ENCODE results near the gene FAIM2. TPM values are rescaled to one million over a fixed set of nuclear protein-coding genes. Genes with fewer than 3 reads are reported as not detected.

The FAIM2 gene
- total and polyA plus RNA-seq, 10 of the 15 experiments (the other 5 are each of a cell fraction or from before 2014, with no cell fraction given), result not detected

- no peak for ATAC-seq
- RAD21 ChIA-PET (ENCODE audit: unreplicated experiment), result no interaction called here
- POLR2A ChIA-PET, result no interaction called here
- H3K79me2 ChIP-seq (ENCODE audit: control insufficient read depth, insufficient read depth, low read length), result no peaks in the 10 kb centered on the region
- H3K9ac ChIP-seq (ENCODE audit: control insufficient read depth, insufficient read depth, low read length), result no peak overlapping the region
- in situ Hi-C loops (cut with MboI) (no loop called here), intact Hi-C loops (cut with micrococcal nuclease; ENCODE audit: unreplicated experiment) (no loop called here)
- FAIRE-seq, result no peak
- no peak overlapping the region for H2AFZ ChIP-seq (ENCODE audit: control insufficient read depth, low read depth, low read length)
- no peak for DNase-seq (ENCODE audit: low read depth, low spot score)
- H3K36me3 ChIP-seq (ENCODE audit: control insufficient read depth in 2 of 2, insufficient read depth in 2 of 2, low read length in 1 of 2), result no peaks in the 10 kb centered on the region
- H3K4me3 ChIP-seq, result no peak overlapping the region
- CTCF ChIA-PET, result interaction anchor here (0.6 to 1.1 kb wide), 2 partner anchors 36 to 670 kb away, joined by 3 read pairs; no protein-coding TSS in a partner anchor
- H3K27me3 ChIP-seq (replicated peaks in 1 of 2; ENCODE audit: control insufficient read depth in 2 of 2, insufficient read depth in 2 of 2, low read length in 1 of 2), result peaks cover 2 to 3% of the 10 kb centered on the region in 2 experiments; a peak in 1 of 4 replicates
- H3K4me1 ChIP-seq (ENCODE audit: control insufficient read depth, insufficient read depth, low read length), result no peaks in the 10 kb centered on the region
- H4K20me1 ChIP-seq (ENCODE audit: control insufficient read depth, insufficient read depth), result no peaks in the 10 kb centered on the region
- no peaks in the 10 kb centered on the region for H3K9me3 ChIP-seq (replicated peaks; ENCODE audit: control insufficient read depth, insufficient read depth, low read length)
- 46% methylated on average over 15 of the region's 16 CpGs for WGBS (ENCODE audit: insufficient coverage, insufficient replicate concordance, low lambda C conversion rate, missing lambda C conversion rate)
- no peak overlapping the region for H3K27ac ChIP-seq (ENCODE audit: control insufficient read depth, insufficient read depth)
- no TSS peak for BruUV-seq (replicated peaks)
- SMC1A ChIA-PET (ENCODE audit: uncharacterized antibody, unreplicated experiment), result no interaction called here
- H3K4me2 ChIP-seq (ENCODE audit: control insufficient read depth, insufficient read depth), result no peak overlapping the region
- no peak for TF ChIP-seq SIN3A (IDR thresholded peaks at IDR 0.05; ENCODE audit: low read depth, low read length)
- no peak for TF ChIP-seq MYB (IDR thresholded peaks at IDR 0.05; ENCODE audit: borderline replicate concordance, low read depth, low read length)
- no peak for TF ChIP-seq GABPA (IDR thresholded peaks at IDR 0.05; ENCODE audit: low read depth)
- TF ChIP-seq USF2 (IDR thresholded peaks at IDR 0.05; ENCODE audit: borderline replicate concordance, low read depth, low read length), result no peak
- TF ChIP-seq ZNF384 (IDR thresholded peaks at IDR 0.05; ENCODE audit: borderline replicate concordance, low read depth, low read length), result no peak
- no peak for TF ChIP-seq RFX5 (IDR thresholded peaks at IDR 0.05; ENCODE audit: low read depth, low read length)
- TF ChIP-seq EED (IDR thresholded peaks at IDR 0.05; ENCODE audit: low read depth), result no peak
- TF ChIP-seq IRF5 (IDR thresholded peaks at IDR 0.05; ENCODE audit: borderline replicate concordance), result no peak
- TF ChIP-seq NR2C2 (IDR thresholded peaks at IDR 0.05; ENCODE audit: borderline replicate concordance, control insufficient read depth, insufficient read length, low read depth), result no peak
- no peak for TF ChIP-seq TAF1 (IDR thresholded peaks at IDR 0.05; ENCODE audit: borderline replicate concordance, low read depth, low read length)
- TF ChIP-seq TBL1XR1 (IDR thresholded peaks at IDR 0.05; ENCODE audit: low read depth, low read length), result no peak
- no peak for TF ChIP-seq ATF3 (IDR thresholded peaks at IDR 0.05; ENCODE audit: borderline replicate concordance, extremely low read depth, low read depth, low read length)
- TF ChIP-seq STAT1 (conservative IDR thresholded peaks at IDR 0.05), result no peak
- no peak for TF ChIP-seq BMI1 (IDR thresholded peaks at IDR 0.05; ENCODE audit: borderline replicate concordance)
- no peak for TF ChIP-seq PBX3 (IDR thresholded peaks at IDR 0.05; ENCODE audit: insufficient replicate concordance, low read depth, low read length)
- TF ChIP-seq ZNF217 (IDR thresholded peaks at IDR 0.05), result no peak
- TF ChIP-seq BACH1 (IDR thresholded peaks at IDR 0.05; ENCODE audit: borderline replicate concordance), result no peak
Observed at GRCh38 chr12:49909826-49910225, 6.1 kb upstream of the FAIM2 start.

All from GM12878 (cell line).